Subcutaneous adipose tissue (tissue), 4 donors: ENCODE results near the gene ADD3. TPM values are rescaled to one million over a fixed set of nuclear protein-coding genes. Genes with fewer than 3 reads are reported as not detected.

Source experiments
- CTCF ChIP-seq: fragments of 450-650 bp; IDR thresholded peaks from one replicate; pipeline ENCODE4 v1.5.1; 2016; ENCODE audit warnings: low read depth, mild to moderate bottlenecking, control low read depth, antibody characterized with exemption, moderate library complexity
- total RNA-seq, 4 donors: library from RNA; depleted of rRNA; stranded (reverse); fragments of >200 nt; gene quantifications; one replicate each; pipeline ENCODE4 v1.1.0, GENCODE V29; 2016

ADD3 gene
- total RNA-seq, 4 donors from 2014 or later, result 139 to 654 (median 170) TPM

DNA sequence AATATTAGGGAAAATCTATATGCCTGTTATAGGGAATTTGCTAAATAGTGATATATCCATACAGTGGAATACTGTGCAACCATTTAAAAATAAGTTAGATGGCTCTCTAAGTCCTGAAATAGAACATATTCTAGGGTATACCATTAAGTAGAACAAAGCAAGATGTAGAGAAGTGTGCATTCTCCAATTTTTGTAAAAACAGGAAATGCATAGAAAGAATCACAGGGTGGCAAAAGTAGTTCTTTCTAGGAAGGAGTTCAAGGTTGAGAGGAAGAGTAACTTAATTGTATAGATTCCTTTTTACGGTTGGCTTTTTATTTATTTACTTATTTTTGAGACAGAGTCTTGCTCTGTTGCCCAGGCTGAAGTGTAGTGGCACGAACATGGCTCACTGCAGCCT is 43.7 kb downstream of the ADD3 start:
- TF ChIP-seq CTCF, result no peak

GRCh38 chr10:110052916-110053315 is 45.1 kb downstream of the ADD3 start:
- no peak for TF ChIP-seq CTCF

DNA sequence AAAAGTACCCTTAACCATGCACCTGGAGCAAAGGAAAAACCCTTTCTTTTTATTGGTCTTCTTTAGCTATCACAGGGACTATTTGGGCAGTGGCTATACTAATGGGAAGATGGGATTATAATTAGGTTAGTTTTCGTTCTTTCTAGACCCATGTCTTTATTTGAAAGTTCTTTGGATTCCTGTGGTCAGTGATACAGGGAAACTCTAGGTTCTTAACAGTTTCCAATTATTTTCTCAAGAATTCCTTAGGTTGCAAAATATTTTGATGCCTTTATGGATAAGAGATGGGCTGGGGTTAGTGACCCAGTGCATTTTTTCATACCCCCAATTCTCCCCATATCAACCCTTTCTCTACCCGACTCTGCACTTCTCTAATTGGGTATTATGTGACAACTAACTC is 49.0 kb downstream of the ADD3 start:
- no peak for TF ChIP-seq CTCF

DNA sequence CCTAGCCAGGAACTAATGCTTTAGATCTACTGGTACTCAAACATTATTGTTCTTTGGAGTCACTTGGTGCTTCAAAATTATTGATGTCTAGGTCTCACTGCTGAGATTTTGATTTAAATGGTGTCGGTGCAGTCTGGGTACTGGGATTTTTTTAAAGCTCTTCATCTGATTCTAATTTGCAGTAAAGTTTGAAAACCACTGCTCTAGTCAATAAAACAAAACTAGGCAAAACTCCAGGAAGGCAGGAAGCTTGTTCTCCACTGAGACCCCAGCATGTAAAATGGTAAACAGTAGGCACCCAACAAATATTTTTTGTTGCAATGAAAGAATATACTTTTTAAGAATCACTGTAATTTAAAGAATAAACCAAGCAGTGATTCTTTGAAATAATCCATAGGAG is 49.7 kb downstream of the ADD3 start:
- TF ChIP-seq CTCF, result no peak

GRCh38 chr10:110058212-110058611 is 50.4 kb downstream of the ADD3 start:
- no peak for TF ChIP-seq CTCF

- TF ChIP-seq CTCF, result no peak
Observed at GRCh38 chr10:110059925-110060324, 52.1 kb downstream of the ADD3 start.

- no peak for TF ChIP-seq CTCF
Observed at GRCh38 chr10:110061687-110062086, 53.9 kb downstream of the ADD3 start.

DNA sequence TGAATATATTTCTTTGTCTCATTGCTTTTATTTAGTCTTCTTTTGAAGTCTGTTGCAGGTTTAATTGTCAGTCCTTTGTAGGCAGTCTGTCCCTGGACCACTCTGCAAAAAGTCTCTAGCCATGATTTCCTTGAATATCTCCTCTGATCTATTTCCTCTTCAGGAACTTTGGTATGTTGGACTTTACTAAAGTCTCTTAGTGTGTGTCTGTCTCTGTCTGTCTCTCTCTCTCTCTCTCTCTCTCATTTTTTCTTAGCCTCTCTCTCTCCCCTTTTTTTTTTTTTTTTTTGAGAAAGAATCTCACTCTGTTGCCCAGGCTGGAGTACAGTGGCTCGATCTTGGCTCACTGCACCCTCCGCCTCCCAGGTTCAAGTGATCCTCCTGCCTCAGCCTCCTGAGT is 57.5 kb downstream of the ADD3 start:
- no peak for TF ChIP-seq CTCF
